Endothelial cell of umbilical vein (primary cell): Measurements from ENCODE around the gene DNAH11. TPM values are rescaled to one million over a fixed set of nuclear protein-coding genes. Genes with fewer than 3 reads are reported as not detected.

Experiments used
- BruUV-seq: library from RNA; stranded (reverse); fragments of 400-500 nt; replicated peaks from 2 replicates; lab custom pipeline; 2021; lab: Mats Ljungman, UMichigan
- CTCF ChIA-PET: fragments of 300-600, 350-600 bp; sonication (Branson Sonifier 250); formaldehyde crosslinking; loops from one replicate; lab custom pipeline; 2021; ENCODE audit warnings: antibody characterized with exemption, inconsistent platforms; lab: Charles Lee
- POLR2A ChIA-PET: fragments of 300-600, 350-600 bp; sonication (Branson Sonifier 250); formaldehyde crosslinking; loops from one replicate; lab custom pipeline; 2021; ENCODE audit warnings: antibody characterized with exemption, inconsistent platforms; lab: Charles Lee
- DNase-seq: peaks from one replicate; pipeline ENCODE4 v3.0.0-alpha.2; 2011; ENCODE audit warnings: low read depth, low spot score
- FAIRE-seq: peaks from 2 replicates; lab custom pipeline; 2011; peaks lifted over from hg19 to GRCh38; lab: Jason Lieb, UNC
- H2AFZ ChIP-seq: 2 replicates; pipeline ENCODE4 v1.6.0; 2012; ENCODE audit warnings: low read depth, low read length, control low read depth, inconsistent platforms
- H3K27ac ChIP-seq: 2 replicates; pipeline ENCODE4 v1.5.1; 2011; ENCODE audit warnings: low read depth, mild to moderate bottlenecking, control low read depth, low read length, moderate library complexity; ENCODE audit not compliant: insufficient read depth
- H3K27me3 ChIP-seq, 2 experiments: 2 replicates each; pipeline versions ENCODE4 v1.6.0 to v1.6.1; 2011; ENCODE audit warnings: low read length in 2 of 2, mixed read lengths in 1 of 2; ENCODE audit not compliant: control insufficient read depth in 2 of 2, insufficient read depth in 2 of 2
- H3K36me3 ChIP-seq, 2 experiments: 2 replicates in 1 of 2; 3 replicates in 1 of 2; pipeline ENCODE4 v1.5.1; 2011; ENCODE audit warnings: low read length in 2 of 2, mild to moderate bottlenecking in 1 of 2, moderate library complexity in 1 of 2; ENCODE audit not compliant: control insufficient read depth in 2 of 2, insufficient read depth in 2 of 2; ENCODE audit errors: extremely low read depth in 1 of 2
- H3K4me1 ChIP-seq: 3 replicates; pipeline ENCODE4 v1.5.1; 2011; ENCODE audit warnings: mild to moderate bottlenecking, low read length; ENCODE audit not compliant: control insufficient read depth, insufficient read depth; ENCODE audit errors: extremely low read depth
- H3K4me2 ChIP-seq: 2 replicates; pipeline ENCODE4 v1.6.1; 2011; ENCODE audit warnings: low read length, control low read depth, mixed read lengths; ENCODE audit not compliant: insufficient read depth
- H3K4me3 ChIP-seq, 3 experiments: fragments of 200-600 bp in 1 of 3; sonication (generic), shearing (Covaris generic) in 1 of 3; replicated peaks in 1 of 3; 2 replicates each; pipeline ENCODE4 v1.5.1; 2011 to 2016; ENCODE audit warnings: control low read depth in 3 of 3, low read length in 3 of 3, mild to moderate bottlenecking in 2 of 3, inconsistent platforms in 1 of 3, low read depth in 1 of 3, moderate library complexity in 1 of 3; ENCODE audit not compliant: insufficient read depth in 1 of 3
- H3K79me2 ChIP-seq: 2 replicates; pipeline ENCODE4 v1.6.0; 2012; ENCODE audit warnings: low read length, inconsistent platforms; ENCODE audit not compliant: control insufficient read depth, insufficient read depth
- H3K9ac ChIP-seq: replicated peaks from 2 replicates; pipeline ENCODE3; 2011; ENCODE audit warnings: low read length, control low read depth; ENCODE audit not compliant: insufficient read depth; ENCODE audit errors: extremely low read depth
- H3K9me1 ChIP-seq: replicated peaks from 3 replicates; pipeline ENCODE4 v1.6.0; 2011; ENCODE audit warnings: mild to moderate bottlenecking, low read length; ENCODE audit not compliant: control insufficient read depth, insufficient read depth; ENCODE audit errors: extremely low read depth
- H3K9me3 ChIP-seq: replicated peaks from 2 replicates; pipeline ENCODE4 v1.5.1; 2012; ENCODE audit warnings: low read length, inconsistent platforms; ENCODE audit not compliant: control insufficient read depth, insufficient read depth
- H4K20me1 ChIP-seq: replicated peaks from 2 replicates; pipeline ENCODE3; 2011; ENCODE audit warnings: mild to moderate bottlenecking, low read length; ENCODE audit not compliant: control insufficient read depth, insufficient read depth; ENCODE audit errors: extremely low read depth
- CTCF ChIP-seq, 2 donors: IDR thresholded peaks; 1 replicate in 1 of 2; 2 replicates in 1 of 2; pipeline ENCODE4 v1.5.1; 2011; ENCODE audit warnings: low read length in 2 of 2, mild to moderate bottlenecking in 2 of 2, moderate library complexity in 2 of 2, control low read depth in 1 of 2, inconsistent platforms in 1 of 2, low read depth in 1 of 2; ENCODE audit not compliant: insufficient read depth in 1 of 2; ENCODE audit errors: extremely low read depth in 1 of 2
- EZH2 ChIP-seq: IDR thresholded peaks from 2 replicates; pipeline ENCODE4 v1.6.1; 2012; ENCODE audit warnings: borderline replicate concordance, low read depth, mild to moderate bottlenecking, moderate library complexity, low read length, inconsistent platforms; ENCODE audit not compliant: severe bottlenecking
- FOS ChIP-seq: IDR thresholded peaks from 2 replicates; pipeline ENCODE4 v1.6.1; 2011; ENCODE audit warnings: mild to moderate bottlenecking, low read length, moderate library complexity, borderline replicate concordance; ENCODE audit not compliant: insufficient read depth
- GATA2 ChIP-seq: IDR thresholded peaks from 2 replicates; pipeline ENCODE4 v1.7.0; 2011; ENCODE audit warnings: low read depth, mild to moderate bottlenecking, moderate library complexity, mixed read lengths, low read length; ENCODE audit not compliant: insufficient read length, insufficient read depth
- JUN ChIP-seq: IDR thresholded peaks from 2 replicates; pipeline ENCODE4 v1.6.1; 2011; ENCODE audit warnings: borderline replicate concordance, low read depth; ENCODE audit not compliant: insufficient read length, insufficient read depth
- MYC ChIP-seq: IDR thresholded peaks from one replicate; pipeline ENCODE4 v1.6.1; 2011; ENCODE audit warnings: mild to moderate bottlenecking, low read depth, low read length
- POLR2A ChIP-seq: IDR thresholded peaks from 2 replicates; pipeline ENCODE4 v1.6.1; 2012; ENCODE audit warnings: low read depth, mild to moderate bottlenecking, control low read depth, low read length
- POLR2AphosphoS5 ChIP-seq: IDR thresholded peaks from 2 replicates; pipeline ENCODE4 v1.6.1; 2012; ENCODE audit warnings: low read depth, mild to moderate bottlenecking, control low read depth, low read length, moderate library complexity; ENCODE audit not compliant: insufficient read depth
- dilution Hi-C: fragments of 300-500 bp; cut with MboI; formaldehyde crosslinking; loops from one replicate; pipeline ENCODE4 v1.15.0; 2019; ENCODE audit warnings: low sequenced_read_pairs; ENCODE audit not compliant: extremely low pct_ligation_motif_present
- intact Hi-C: fragments of 100-400 bp; cut with micrococcal nuclease; formaldehyde crosslinking; loops from one replicate; pipeline ENCODE4 v1.10.0; 2022
- polyA plus RNA-seq, 4 experiments: library from polyadenylated mRNA; depleted of rRNA in 3 of 4; stranded (reverse) in 3 of 4; unstranded in 1 of 4; fragments of >200 nt; gene quantifications; 2 replicates each; pipeline versions ENCODE4 v1.2.1 to v1.2.3, GENCODE V29; 2011 to 2012; ENCODE audit warnings: missing spikeins in 1 of 4
- total RNA-seq: library from RNA; stranded (reverse); gene quantifications from 2 replicates; pipeline ENCODE4 v1.2.3, GENCODE V29; 2021
- TF ChIP-seq, protein P1 (sequence below): IDR thresholded peaks from 2 replicates; pipeline ENCODE4 v1.6.1; 2011; ENCODE audit not compliant: insufficient read depth, insufficient read length

DNAH11 gene
- total and polyA plus RNA-seq, 2 donors (not counting 3 experiments of a cell fraction or from before 2014, with no cell fraction given) = 0.69 to 0.91 TPM

DNA sequence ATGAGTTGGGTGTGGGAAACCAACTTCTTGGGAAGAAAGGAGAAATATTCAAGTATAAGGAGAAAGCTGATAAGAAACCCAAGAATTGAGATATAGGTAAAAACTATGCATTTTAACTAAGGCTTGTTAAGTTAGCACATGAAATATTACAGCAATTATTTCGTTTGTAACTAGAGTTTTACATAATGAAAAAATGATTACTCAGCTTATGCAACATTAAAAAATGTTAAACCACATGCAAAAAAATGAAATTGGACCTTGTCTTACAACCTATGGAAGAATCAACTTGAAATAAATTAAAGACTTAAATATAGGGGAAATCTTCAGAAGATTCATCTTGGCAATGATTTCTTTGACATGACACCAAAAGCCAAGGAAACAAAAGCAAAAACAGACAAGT is 219.6 kb downstream of the DNAH11 start:
- FAIRE-seq (no peak), DNase-seq (no peak)
- no peaks in the 10 kb centered on the region for H4K20me1 ChIP-seq
- H3K9ac ChIP-seq = no peak overlapping the region
- ChIA-PET POLR2A (no interaction called here), CTCF (interaction anchor here (1.6 kb wide), 1 partner anchor 9 kb away, joined by 3 read pairs; no protein-coding TSS in a partner anchor)
- H3K4me3 ChIP-seq = no peak overlapping the region
- H3K27ac ChIP-seq = no peak overlapping the region
- H2AFZ ChIP-seq = no peak overlapping the region
- H3K4me2 ChIP-seq = no peak overlapping the region
- TF ChIP-seq CTCF (IDR thresholded peaks at IDR 0.05; ENCODE audit: extremely low read depth in 1 of 2, insufficient read depth in 1 of 2, low read depth in 1 of 2, low read length in 2 of 2) (no peak), GATA2 (no peak), POLR2A (no peak), FOS (no peak), MYC (no peak), JUN (no peak), EZH2 (no peak), POLR2AphosphoS5 (no peak)
- TF ChIP-seq, protein P1, sequence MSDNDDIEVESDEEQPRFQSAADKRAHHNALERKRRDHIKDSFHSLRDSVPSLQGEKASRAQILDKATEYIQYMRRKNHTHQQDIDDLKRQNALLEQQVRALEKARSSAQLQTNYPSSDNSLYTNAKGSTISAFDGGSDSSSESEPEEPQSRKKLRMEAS = no peak
- peaks cover 8 to 14% of the 10 kb centered on the region in 2 experiments for H3K27me3 ChIP-seq
- no peaks in the 10 kb centered on the region for H3K9me1 ChIP-seq
- H3K79me2 ChIP-seq = no peaks in the 10 kb centered on the region
- H3K36me3 ChIP-seq = no peaks in the 10 kb centered on the region
- H3K9me3 ChIP-seq = no peaks in the 10 kb centered on the region
- no TSS peak for BruUV-seq
- intact Hi-C loops (no loop called here), dilution Hi-C loops (no loop called here)
- H3K4me1 ChIP-seq = no peaks in the 10 kb centered on the region
